ENCODE data around the gene MATCAP1.
A peak's percentile ranks its signal among the peaks of the same experiment; 100 is the strongest.

Gene MATCAP1

DNA sequence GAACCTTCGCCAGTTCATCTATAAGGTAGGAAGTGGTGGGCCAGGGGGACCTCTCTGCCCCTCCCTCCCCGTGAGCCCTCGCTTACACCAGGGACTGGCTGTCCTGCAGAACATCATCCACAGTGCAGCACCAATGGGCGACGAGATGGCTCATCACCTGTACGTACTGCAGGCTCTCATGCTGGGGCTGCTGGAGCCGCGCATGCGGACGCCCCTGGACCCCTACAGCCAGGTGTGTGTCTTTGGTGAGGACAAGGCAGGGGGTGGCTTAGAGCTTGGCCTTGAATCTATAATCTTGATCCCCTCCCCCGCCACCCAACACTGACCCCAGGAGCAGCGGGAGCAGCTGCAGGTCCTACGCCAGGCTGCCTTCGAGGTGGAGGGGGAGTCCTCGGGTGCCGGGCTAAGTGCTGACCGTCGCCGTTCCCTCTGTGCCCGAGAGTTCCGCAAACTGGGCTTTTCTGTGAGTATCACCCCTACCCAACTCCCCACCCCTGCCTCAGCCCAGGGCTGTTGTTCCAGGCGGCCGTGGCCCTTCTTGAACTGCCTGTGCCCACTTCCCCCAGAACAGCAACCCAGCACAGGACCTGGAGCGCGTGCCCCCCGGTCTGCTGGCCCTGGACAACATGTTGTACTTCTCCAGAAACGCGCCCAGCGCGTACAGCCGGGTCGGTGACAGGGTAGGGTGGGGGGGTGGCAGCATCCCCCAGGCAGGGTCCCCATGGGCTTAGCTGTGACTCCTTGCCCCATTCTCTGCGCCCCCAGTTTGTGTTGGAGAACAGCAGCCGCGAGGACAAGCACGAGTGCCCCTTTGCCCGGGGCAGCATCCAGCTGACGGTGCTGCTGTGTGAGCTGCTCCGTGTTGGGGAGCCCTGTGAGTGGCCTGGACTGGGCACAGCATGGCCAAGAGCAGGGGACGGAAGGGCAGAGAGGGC is 17.9 kb upstream of the MATCAP1 start:
- Mint-ChIP-seq H3K27ac (no peak overlapping the region), H3K36me3 (ENCODE audit: low read depth) (peaks cover 95% of the 10 kb centered on the region), H3K4me3 (no peak overlapping the region), H3K4me1 (ENCODE audit: low read depth) (peaks cover 28% of the 10 kb centered on the region), H3K27me3 (no peaks in the 10 kb centered on the region), H3K9me3 (no peaks in the 10 kb centered on the region)
- intact Hi-C loops (cut with micrococcal nuclease) = no loop called here

DNA sequence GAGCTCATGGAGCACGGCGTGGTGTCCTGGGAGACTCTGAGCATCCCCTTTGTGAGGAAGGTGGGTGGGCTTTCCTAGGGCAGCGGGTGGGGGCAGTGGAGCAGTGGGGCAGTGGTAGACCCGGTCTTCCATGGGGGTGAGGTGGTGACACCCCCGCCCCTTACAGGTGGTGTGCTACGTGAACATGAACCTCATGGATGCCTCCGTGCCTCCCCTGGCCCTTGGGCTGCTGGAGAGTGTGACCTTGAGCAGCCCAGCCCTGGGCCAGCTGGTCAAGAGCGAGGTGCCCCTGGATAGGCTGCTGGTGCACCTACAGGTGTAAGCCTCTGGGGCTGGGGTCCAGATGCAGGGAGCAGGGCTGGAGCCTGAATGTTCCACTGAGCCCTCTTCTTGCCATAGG is 16.7 kb upstream of the MATCAP1 start:
- peaks cover 95% of the 10 kb centered on the region for H3K36me3 Mint-ChIP-seq (ENCODE audit: low read depth)
- no peak overlapping the region for H3K4me3 Mint-ChIP-seq
- no peaks in the 10 kb centered on the region for H3K9me3 Mint-ChIP-seq
- H3K4me1 Mint-ChIP-seq (ENCODE audit: low read depth) = peaks cover 40% of the 10 kb centered on the region
- H3K27ac Mint-ChIP-seq = no peak overlapping the region
- intact Hi-C loops (cut with micrococcal nuclease) = no loop called here
- H3K27me3 Mint-ChIP-seq = no peaks in the 10 kb centered on the region

DNA sequence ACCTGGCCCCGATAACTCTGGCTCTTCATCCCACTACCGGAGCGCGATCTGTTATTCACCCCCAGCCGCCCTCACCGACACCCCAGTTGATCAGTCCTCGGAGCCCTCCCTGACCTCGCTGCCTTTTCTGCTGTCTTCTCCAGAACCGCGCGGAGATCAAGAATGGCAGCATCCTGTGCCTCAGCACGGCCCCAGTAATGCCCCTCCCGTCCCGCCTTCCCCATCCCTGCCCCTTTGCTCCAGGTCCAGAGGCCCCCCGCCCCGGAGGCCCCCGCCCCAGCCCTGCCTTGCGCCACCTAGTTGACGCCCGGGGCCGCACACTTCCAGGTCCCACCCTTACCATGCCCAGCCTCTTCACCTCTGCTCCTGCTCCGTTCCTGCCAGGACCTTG is 16.0 kb upstream of the MATCAP1 start:
- Mint-ChIP-seq H3K27ac (peak overlapping the region; percentile 23), H3K36me3 (ENCODE audit: low read depth) (peaks cover 95% of the 10 kb centered on the region), H3K4me1 (ENCODE audit: low read depth) (peaks cover 42% of the 10 kb centered on the region), H3K9me3 (no peaks in the 10 kb centered on the region), H3K27me3 (no peaks in the 10 kb centered on the region), H3K4me3 (no peak overlapping the region)
- intact Hi-C loops (cut with micrococcal nuclease) = loop anchor here (5.0 kb wide), 1 partner anchor 42 kb away; no protein-coding TSS in a partner anchor

DNA sequence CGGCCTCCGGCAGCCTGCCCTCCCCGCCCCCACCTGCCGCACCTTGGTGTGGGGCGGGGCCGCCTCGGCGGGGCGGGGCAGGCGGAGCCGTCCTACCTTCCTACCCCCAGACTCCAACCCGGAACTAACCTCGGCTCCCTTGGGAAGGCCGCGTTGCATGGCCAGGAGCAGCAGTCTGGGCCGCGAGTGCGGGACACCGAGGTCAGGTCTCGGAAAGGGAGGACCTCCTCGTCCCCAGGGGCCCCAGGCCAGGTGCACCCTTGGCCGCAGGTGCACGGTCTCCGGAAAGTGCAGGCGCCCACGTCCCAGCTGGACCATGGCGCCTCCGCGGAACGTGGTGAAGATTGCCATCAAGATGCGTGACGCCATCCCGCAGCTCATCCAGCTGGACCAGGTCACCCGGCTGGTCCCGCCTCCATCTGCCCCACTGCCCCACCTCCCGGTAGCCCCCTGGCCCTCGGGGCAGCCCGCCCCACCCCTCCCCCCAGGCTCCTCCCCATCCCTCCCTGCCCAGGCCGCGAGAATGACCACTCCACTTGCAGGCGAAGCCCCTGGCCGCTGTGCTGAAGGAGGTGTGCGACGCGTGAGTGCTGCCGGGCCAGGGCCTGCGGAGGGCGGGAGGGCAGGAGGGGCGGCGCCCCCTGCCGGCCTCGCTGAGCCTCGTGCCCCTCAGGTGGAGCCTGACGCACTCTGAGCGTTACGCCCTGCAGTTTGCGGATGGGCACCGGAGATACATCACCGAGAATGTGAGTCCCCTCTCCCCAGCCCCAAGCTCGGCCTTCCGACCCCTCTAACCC is 15.4 kb upstream of the MATCAP1 start, which contains the start of gene ELMO3:
Gene ELMO3 (plus strand): TSS at position 121 of the 797 bp plus-strand sequence. CDS start 196 bp downstream, at position 317.
- Mint-ChIP-seq H3K27me3 (no peaks in the 10 kb centered on the region), H3K9me3 (no peaks in the 10 kb centered on the region), H3K4me1 (ENCODE audit: low read depth) (peaks cover 48% of the 10 kb centered on the region), H3K27ac (peak within 1 kb of the TSS; percentile 70), H3K36me3 (ENCODE audit: low read depth) (peaks cover 95% of the 10 kb centered on the region), H3K4me3 (no peak within 1 kb of the TSS)
- intact Hi-C loops (cut with micrococcal nuclease) = loop anchor here (5.0 kb wide), 1 partner anchor 43 kb away; no protein-coding TSS in a partner anchor

DNA sequence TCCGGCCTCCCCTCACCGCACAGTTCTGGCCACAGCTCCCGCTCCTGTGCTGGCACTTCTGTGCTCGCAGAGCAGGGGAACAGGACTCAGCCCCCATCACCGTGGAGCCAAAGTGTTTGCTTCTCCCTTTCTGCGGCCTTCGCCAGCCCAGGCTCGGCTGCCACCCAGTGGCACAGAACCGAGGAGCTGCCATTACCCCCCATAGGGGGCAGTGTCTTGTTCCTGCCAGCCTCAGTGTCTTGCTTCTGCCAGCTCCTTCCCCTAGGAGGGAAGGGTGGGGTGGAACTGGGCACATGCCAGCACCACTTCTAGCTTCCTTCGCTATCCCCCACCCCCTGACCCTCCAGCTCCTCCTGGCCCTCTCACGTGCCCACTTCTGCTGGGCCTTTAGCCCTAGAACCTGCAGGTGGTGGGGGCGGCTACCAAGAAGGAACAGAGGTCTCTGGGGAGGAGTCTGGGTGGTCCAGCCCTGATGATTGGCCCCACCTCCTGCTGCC is 14.5 kb upstream of the MATCAP1 start:
- Mint-ChIP-seq H3K9me3 (no peaks in the 10 kb centered on the region), H3K4me1 (ENCODE audit: low read depth) (peaks cover 57% of the 10 kb centered on the region), H3K27me3 (no peaks in the 10 kb centered on the region), H3K36me3 (ENCODE audit: low read depth) (peaks cover 95% of the 10 kb centered on the region), H3K4me3 (no peak overlapping the region), H3K27ac (peak overlapping the region; percentile 70)
- intact Hi-C loops (cut with micrococcal nuclease) = loop anchor here (5.0 kb wide), 1 partner anchor 44 kb away; no protein-coding TSS in a partner anchor

DNA sequence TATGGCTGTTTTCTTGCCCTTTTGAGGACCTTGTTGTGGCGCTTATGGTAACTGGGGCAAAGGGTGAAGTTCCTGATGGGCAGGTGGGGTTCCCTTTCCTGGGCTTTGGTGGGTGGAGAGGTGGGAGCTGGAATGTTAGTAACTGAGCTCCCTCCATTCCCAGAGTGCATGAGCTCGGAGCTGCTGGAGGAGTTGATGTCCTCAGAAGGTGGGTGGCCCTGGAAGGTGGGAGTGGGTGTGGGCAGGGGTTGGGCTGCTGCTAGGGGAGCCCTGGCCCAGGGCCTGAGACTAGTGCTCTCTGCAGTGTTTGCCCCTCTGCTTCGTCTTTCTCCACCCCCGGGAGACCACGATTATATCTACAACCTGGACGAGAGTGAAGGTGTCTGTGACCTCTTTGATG is 13.9 kb upstream of the MATCAP1 start:
- Mint-ChIP-seq H3K36me3 (ENCODE audit: low read depth) (peaks cover 93% of the 10 kb centered on the region), H3K4me3 (no peak overlapping the region), H3K9me3 (no peaks in the 10 kb centered on the region), H3K4me1 (ENCODE audit: low read depth) (peaks cover 63% of the 10 kb centered on the region), H3K27ac (peak overlapping the region; percentile 70), H3K27me3 (no peaks in the 10 kb centered on the region)
- intact Hi-C loops (cut with micrococcal nuclease) = loop anchor here (5.0 kb wide), 1 partner anchor 45 kb away; no protein-coding TSS in a partner anchor

DNA sequence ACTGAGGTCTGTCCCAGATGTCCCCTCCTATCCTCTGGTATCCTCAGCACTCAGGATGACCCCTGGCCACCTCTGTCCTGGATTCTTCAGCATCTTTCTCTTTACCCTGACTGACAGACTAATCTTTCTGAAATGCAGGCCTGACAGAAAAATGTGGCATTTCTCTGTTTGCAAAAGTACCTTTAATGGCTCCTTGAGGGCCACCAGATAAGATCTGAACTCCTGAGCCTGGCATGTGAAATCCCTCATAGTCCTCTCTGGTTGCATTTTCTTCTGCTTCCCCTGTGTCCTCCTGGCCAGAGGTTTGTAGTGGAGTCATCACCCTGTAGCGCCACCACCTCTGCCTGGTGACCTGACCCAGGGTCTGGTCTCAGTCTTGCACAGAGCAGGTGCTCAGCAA is 13.1 kb upstream of the MATCAP1 start:
- Mint-ChIP-seq H3K4me1 (ENCODE audit: low read depth) (peaks cover 67% of the 10 kb centered on the region), H3K4me3 (no peak overlapping the region), H3K36me3 (ENCODE audit: low read depth) (peaks cover 91% of the 10 kb centered on the region), H3K27ac (no peak overlapping the region), H3K9me3 (no peaks in the 10 kb centered on the region), H3K27me3 (no peaks in the 10 kb centered on the region)
- intact Hi-C loops (cut with micrococcal nuclease) = loop anchor here (5.0 kb wide), 1 partner anchor 45 kb away; no protein-coding TSS in a partner anchor

DNA sequence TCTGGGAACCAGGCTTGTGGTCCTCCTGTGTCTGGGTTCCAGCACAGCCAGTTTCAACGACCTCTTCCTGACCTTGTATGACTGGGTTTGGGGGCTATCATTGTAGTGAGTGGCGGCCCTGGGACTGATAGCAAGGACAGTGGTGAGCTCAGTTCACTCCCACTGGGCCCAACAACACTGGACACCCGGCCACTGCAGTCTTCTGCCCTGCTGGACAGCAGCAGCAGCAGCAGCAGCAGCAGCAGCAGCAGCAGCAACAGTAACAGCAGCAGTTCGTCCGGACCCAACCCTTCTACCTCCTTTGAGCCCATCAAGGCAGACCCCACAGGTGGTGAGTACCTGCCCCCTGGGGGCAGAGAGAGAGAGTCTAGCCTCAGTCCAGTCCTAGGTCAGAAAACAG is 11.9 kb upstream of the MATCAP1 start:
- H3K36me3 Mint-ChIP-seq (ENCODE audit: low read depth) = peaks cover 79% of the 10 kb centered on the region
- no peaks in the 10 kb centered on the region for H3K9me3 Mint-ChIP-seq
- H3K4me1 Mint-ChIP-seq (ENCODE audit: low read depth) = peaks cover 74% of the 10 kb centered on the region
- no peak overlapping the region for H3K27ac Mint-ChIP-seq
- intact Hi-C loops (cut with micrococcal nuclease) = loop anchor here (5.0 kb wide), 1 partner anchor 47 kb away; no protein-coding TSS in a partner anchor
- H3K4me3 Mint-ChIP-seq = no peak overlapping the region
- H3K27me3 Mint-ChIP-seq = no peaks in the 10 kb centered on the region

DNA sequence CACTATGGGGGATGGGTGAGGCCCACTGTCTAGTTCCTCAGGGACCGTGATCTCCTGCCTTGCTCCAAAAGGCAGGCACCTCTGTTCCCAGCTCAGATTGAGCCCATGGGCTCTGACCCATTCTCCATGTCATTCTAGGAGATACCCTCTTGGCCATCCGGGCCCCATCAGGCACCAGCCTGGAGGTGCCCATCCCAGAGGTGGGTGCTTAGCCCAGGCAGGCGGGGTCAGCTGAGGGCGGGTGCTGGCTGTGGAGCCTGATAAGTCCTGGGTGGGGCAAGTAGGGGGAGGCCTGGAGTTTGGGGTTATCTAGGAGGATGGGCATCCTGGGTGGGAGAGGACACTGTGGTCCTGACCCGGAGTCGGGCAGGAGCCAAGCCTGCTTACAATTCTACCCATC is 10.5 kb upstream of the MATCAP1 start:
- intact Hi-C loops (cut with micrococcal nuclease) = no loop called here
- no peak overlapping the region for H3K4me3 Mint-ChIP-seq
- H3K9me3 Mint-ChIP-seq = no peaks in the 10 kb centered on the region
- peak overlapping the region; percentile 79 for H3K27ac Mint-ChIP-seq
- peaks cover 66% of the 10 kb centered on the region for H3K4me1 Mint-ChIP-seq (ENCODE audit: low read depth)
- H3K36me3 Mint-ChIP-seq (ENCODE audit: low read depth) = peaks cover 65% of the 10 kb centered on the region
- H3K27me3 Mint-ChIP-seq = no peaks in the 10 kb centered on the region

DNA sequence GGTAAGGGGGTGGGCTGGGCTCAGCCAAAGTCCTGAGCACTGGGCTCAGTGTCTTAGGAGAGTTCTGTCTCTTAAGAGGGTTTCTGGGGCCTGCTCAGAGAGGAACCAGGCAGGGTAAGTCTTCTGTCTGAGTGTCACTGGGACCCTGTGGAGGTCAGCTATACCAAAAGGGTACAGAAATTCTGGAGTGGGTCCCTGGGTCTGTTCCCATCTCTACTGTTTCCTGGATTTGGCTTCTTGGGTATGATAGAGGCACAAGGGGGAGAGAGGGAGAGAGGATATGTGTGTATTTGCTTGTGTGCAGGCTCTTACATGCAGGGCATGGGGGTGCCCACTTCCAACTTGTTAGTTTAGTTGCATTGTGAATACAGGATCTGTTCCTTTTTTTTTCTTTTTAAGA is 9.8 kb upstream of the MATCAP1 start:
- H3K36me3 Mint-ChIP-seq (ENCODE audit: low read depth) = peaks cover 62% of the 10 kb centered on the region
- H3K4me1 Mint-ChIP-seq (ENCODE audit: low read depth) = peaks cover 64% of the 10 kb centered on the region

DNA sequence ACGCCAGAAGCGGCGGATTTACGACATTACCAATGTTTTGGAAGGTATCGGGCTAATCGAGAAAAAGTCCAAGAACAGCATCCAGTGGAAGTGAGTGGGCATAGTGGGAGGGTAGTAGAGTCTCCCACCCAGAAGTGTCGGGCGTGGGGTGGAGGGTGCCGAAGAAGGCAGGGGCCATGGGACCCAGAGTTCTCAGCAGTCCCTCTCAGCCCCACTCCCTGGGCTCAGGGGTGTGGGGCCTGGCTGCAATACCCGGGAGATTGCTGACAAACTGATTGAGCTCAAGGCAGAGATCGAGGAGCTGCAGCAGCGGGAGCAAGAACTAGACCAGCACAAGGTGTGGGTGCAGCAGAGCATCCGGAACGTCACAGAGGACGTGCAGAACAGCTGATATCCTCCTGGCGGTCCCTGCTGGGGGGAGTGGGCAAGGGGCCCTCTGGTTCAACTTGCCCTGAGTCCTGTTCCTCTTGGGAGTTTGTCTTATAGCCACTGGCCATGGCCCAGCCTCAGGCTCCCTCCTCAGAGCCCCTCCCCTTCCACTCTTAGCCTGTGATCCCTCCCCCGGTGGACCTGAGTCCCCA is 9.1 kb upstream of the MATCAP1 start:
- Mint-ChIP-seq H3K36me3 (ENCODE audit: low read depth) (peaks cover 56% of the 10 kb centered on the region), H3K4me1 (ENCODE audit: low read depth) (peaks cover 58% of the 10 kb centered on the region), H3K27ac (peak overlapping the region; percentile 79), H3K27me3 (no peaks in the 10 kb centered on the region), H3K4me3 (peak overlapping the region; percentile 83), H3K9me3 (no peaks in the 10 kb centered on the region)
- intact Hi-C loops (cut with micrococcal nuclease) = loop anchor here (2.0 kb wide), 1 partner anchor 34 kb away; the partner anchor contains the start of gene TMEM208

More for the DNA sequence above, 9.8 kb upstream of the MATCAP1 start:
- intact Hi-C loops (cut with micrococcal nuclease) = loop anchor here (2.0 kb wide), 1 partner anchor 33 kb away; the partner anchor contains the start of gene TMEM208
- peak overlapping the region; percentile 83 for H3K4me3 Mint-ChIP-seq
- no peaks in the 10 kb centered on the region for H3K27me3 Mint-ChIP-seq
- H3K27ac Mint-ChIP-seq = peak overlapping the region; percentile 79
- no peaks in the 10 kb centered on the region for H3K9me3 Mint-ChIP-seq

DNA sequence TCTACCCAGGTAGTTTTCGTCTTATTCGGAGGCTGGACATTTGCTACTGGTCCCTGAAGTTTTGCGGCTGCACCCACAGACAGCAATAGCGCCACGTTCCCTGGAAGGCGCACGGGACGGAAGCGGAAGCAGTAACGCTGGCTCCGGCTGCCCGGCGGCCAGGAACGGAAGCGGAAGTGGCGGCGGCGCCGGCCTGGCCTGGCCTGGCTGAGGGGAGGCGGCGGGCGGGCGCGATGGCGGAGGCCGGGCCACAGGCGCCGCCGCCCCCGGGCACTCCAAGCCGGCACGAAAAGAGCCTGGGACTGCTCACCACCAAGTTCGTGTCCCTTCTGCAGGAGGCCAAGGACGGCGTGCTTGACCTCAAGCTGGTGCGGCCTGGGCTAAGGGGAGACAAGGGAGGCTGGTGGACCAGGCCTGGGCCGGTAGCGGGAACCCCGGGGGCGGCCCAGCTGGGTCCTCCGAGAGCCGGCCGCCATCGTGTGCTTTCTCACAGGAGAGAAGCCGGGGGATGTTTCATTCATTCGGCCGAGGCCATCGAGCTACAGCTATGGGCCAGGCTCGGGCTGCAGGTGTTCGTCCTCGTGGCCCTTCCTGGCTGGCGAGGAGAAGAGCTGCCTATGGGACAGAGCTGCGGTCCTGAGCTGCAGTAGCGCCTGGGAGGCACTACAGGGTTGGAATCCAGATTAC is 8.4 kb upstream of the MATCAP1 start, which contains the start of gene E2F4:
Gene E2F4 (plus strand): TSS at position 161 of the 687 bp plus-strand sequence. CDS start 73 bp downstream, at position 234.
- peak within 1 kb of the TSS; percentile 83 for H3K4me3 Mint-ChIP-seq
- peaks cover 48% of the 10 kb centered on the region for H3K36me3 Mint-ChIP-seq (ENCODE audit: low read depth)
- H3K9me3 Mint-ChIP-seq = no peaks in the 10 kb centered on the region
- H3K27me3 Mint-ChIP-seq = peaks cover under 1% of the 10 kb centered on the region
- peak within 1 kb of the TSS; percentile 79 for H3K27ac Mint-ChIP-seq
- intact Hi-C loops (cut with micrococcal nuclease) = loop anchor here (2.0 kb wide), 1 partner anchor 35 kb away; the partner anchor contains the start of gene TMEM208
- peaks cover 50% of the 10 kb centered on the region for H3K4me1 Mint-ChIP-seq (ENCODE audit: low read depth)
